ENCODE measurements around the gene IGF1R.

- no peak for TF ChIP-seq CTCF (IDR thresholded peaks at IDR 0.05)
- no peak for TF ChIP-seq EP300 (IDR thresholded peaks at IDR 0.05; ENCODE audit: low read depth)
- TF ChIP-seq POLR2A (IDR thresholded peaks at IDR 0.05): no peak
These were observed 269.1 kb downstream of the IGF1R start for GRCh38 chr15:98917417-98917816.

Measured in transverse colon (tissue), 3 donors.